SU-DHL-6 (cell line): ENCODE measurements around the gene RAI1.

Source experiments
- H2AFZ ChIP-seq: fragments of 200-600 bp; sonication (generic); 2 replicates; pipeline ENCODE4 v1.6.1; 2014; ENCODE audit warnings: low read depth, mild to moderate bottlenecking, moderate library complexity, mixed read lengths, antibody characterized with exemption, low read length; ENCODE audit not compliant: severe bottlenecking
- H3F3A ChIP-seq: fragments of 200-600 bp; shearing (Covaris generic); 2 replicates; pipeline ENCODE4 v1.6.0; 2016; ENCODE audit warnings: antibody characterized with exemption, mild to moderate bottlenecking; ENCODE audit not compliant: insufficient read depth
- H3K27ac ChIP-seq: fragments of 200-600 bp; sonication (generic); 2 replicates; pipeline ENCODE4 v1.5.1; 2016; ENCODE audit warnings: low read depth, mild to moderate bottlenecking, low read length, moderate library complexity, mixed read lengths
- H3K27me3 ChIP-seq: fragments of 200-600 bp; sonication (generic), shearing (Covaris generic); 2 replicates; pipeline ENCODE4 v1.6.0; 2014; ENCODE audit warnings: mild to moderate bottlenecking, low read length
- H3K36me3 ChIP-seq: fragments of 200-600 bp; sonication (generic); 2 replicates; pipeline ENCODE4 v1.6.1; 2014; ENCODE audit warnings: mild to moderate bottlenecking, low read length, mixed read lengths
- H3K4me2 ChIP-seq: fragments of 300-600, 200-600 bp; shearing (Covaris generic), sonication (generic); 2 replicates; pipeline ENCODE4 v1.6.0; 2014; ENCODE audit warnings: low read length, low read depth, mild to moderate bottlenecking; ENCODE audit not compliant: poor library complexity, severe bottlenecking
- H3K4me3 ChIP-seq: fragments of 200-600 bp; sonication (generic); 2 replicates; pipeline ENCODE4 v1.5.1; 2014; ENCODE audit warnings: antibody characterized with exemption, low read length, mild to moderate bottlenecking, mixed read lengths; ENCODE audit not compliant: insufficient read depth, poor library complexity, severe bottlenecking
- H3K79me2 ChIP-seq: fragments of 200-600 bp; sonication (generic); 2 replicates; pipeline ENCODE4 v1.6.1; 2014; ENCODE audit warnings: mild to moderate bottlenecking, low read length, moderate library complexity; ENCODE audit not compliant: insufficient read depth
- H3K9ac ChIP-seq: fragments of 200-600 bp; sonication (generic); 2 replicates; pipeline ENCODE4 v1.7.0; 2014; ENCODE audit warnings: mild to moderate bottlenecking, low read length
- H3K9me2 ChIP-seq: fragments of 200-600 bp; sonication (generic); replicated peaks from 2 replicates; pipeline ENCODE4 v1.6.1; 2014; ENCODE audit warnings: low read length; ENCODE audit not compliant: insufficient read depth
- H3K9me3 ChIP-seq: fragments of 200-600 bp; sonication (generic); 2 replicates; pipeline ENCODE4 v1.6.1; 2014; ENCODE audit warnings: low read length, mixed read lengths; ENCODE audit not compliant: insufficient read depth
- H4K20me1 ChIP-seq: fragments of 200-600 bp; sonication (generic); 2 replicates; pipeline ENCODE4 v1.6.1; 2014; ENCODE audit warnings: low read depth, mild to moderate bottlenecking, antibody characterized with exemption, low read length, moderate library complexity, mixed read lengths
- CTCF ChIP-seq: fragments of 200-600 bp; sonication (generic); IDR thresholded peaks from one replicate; pipeline ENCODE4 v1.5.1; 2017; ENCODE audit warnings: antibody characterized with exemption, mild to moderate bottlenecking, low read length, moderate library complexity; ENCODE audit not compliant: insufficient read depth, poor library complexity, severe bottlenecking
- EZH2phosphoT487 ChIP-seq: fragments of 200-600 bp; sonication (generic), shearing (Covaris generic); conservative IDR thresholded peaks from 2 replicates; pipeline ENCODE4 v1.6.1; 2018; ENCODE audit warnings: mild to moderate bottlenecking, antibody characterized with exemption, low read length, moderate library complexity, mixed read lengths

RAI1 gene

GRCh38 chr17:17776889-17777288 lies 95.6 kb downstream of the RAI1 start:
- TF ChIP-seq CTCF: no peak
- no peak for TF ChIP-seq EZH2phosphoT487
- no peaks in the 10 kb centered on the region for H3F3A ChIP-seq
- H3K9me3 ChIP-seq: no peaks in the 10 kb centered on the region
- H3K4me2 ChIP-seq: no peak overlapping the region
- no peaks in the 10 kb centered on the region for H3K36me3 ChIP-seq
- no peaks in the 10 kb centered on the region for H4K20me1 ChIP-seq
- no peak overlapping the region for H3K4me3 ChIP-seq
- H3K9ac ChIP-seq: no peak overlapping the region
- H3K79me2 ChIP-seq: no peaks in the 10 kb centered on the region
- H2AFZ ChIP-seq: no peak overlapping the region
- H3K27me3 ChIP-seq: no peaks in the 10 kb centered on the region
- H3K9me2 ChIP-seq: no peaks in the 10 kb centered on the region
- H3K27ac ChIP-seq: no peak overlapping the region

GRCh38 chr17:17778308-17779014 lies 97.2 kb downstream of the RAI1 start:
- Histone ChIP-seq H3K9me3 (no peaks in the 10 kb centered on the region), H3K9me2 (no peaks in the 10 kb centered on the region), H3K36me3 (no peaks in the 10 kb centered on the region), H3K9ac (no peak overlapping the region), H3K27ac (no peak overlapping the region), H2AFZ (no peak overlapping the region), H3F3A (peaks cover under 1% of the 10 kb centered on the region), H4K20me1 (no peaks in the 10 kb centered on the region), H3K79me2 (no peaks in the 10 kb centered on the region), H3K4me3 (no peak overlapping the region), H3K27me3 (no peaks in the 10 kb centered on the region), H3K4me2 (no peak overlapping the region)
- no peak for TF ChIP-seq EZH2phosphoT487
- TF ChIP-seq CTCF: no peak

- Histone ChIP-seq H3K27ac (no peak overlapping the region), H3K79me2 (no peaks in the 10 kb centered on the region), H4K20me1 (no peaks in the 10 kb centered on the region)
Measured at GRCh38 chr17:17779015-17779611, 97.9 kb downstream of the RAI1 start.

More at GRCh38 chr17:17779015-17779611, 97.9 kb downstream of the RAI1 start:
- peaks cover 7% of the 10 kb centered on the region for H3F3A ChIP-seq
- no peak overlapping the region for H2AFZ ChIP-seq
- no peaks in the 10 kb centered on the region for H3K9me2 ChIP-seq
- no peak overlapping the region for H3K9ac ChIP-seq
- no peak overlapping the region for H3K4me3 ChIP-seq
- H3K27me3 ChIP-seq: no peaks in the 10 kb centered on the region
- no peaks in the 10 kb centered on the region for H3K36me3 ChIP-seq
- H3K4me2 ChIP-seq: no peak overlapping the region
- no peak for TF ChIP-seq CTCF
- TF ChIP-seq EZH2phosphoT487: no peak
- H3K9me3 ChIP-seq: no peaks in the 10 kb centered on the region
